GM19438 (cell line): ENCODE results near the gene INAVA.
"Not testable (repeated sequence)": the region's sequence is repeated elsewhere in the genome, so short reads cannot be mapped to it uniquely, and the experiment has no call there.

ENCODE experiments used
- ATAC-seq: cut with Tn5 transposase; IDR thresholded peaks from one replicate; pipeline ENCODE4 v1.9.1; 2021; ENCODE audit warnings: low read depth; ENCODE audit not compliant: unreplicated experiment

Gene INAVA

GRCh38 chr1:200896531-200897196 lies 2.0 kb downstream of the INAVA start:
- no peak for ATAC-seq

DNA sequence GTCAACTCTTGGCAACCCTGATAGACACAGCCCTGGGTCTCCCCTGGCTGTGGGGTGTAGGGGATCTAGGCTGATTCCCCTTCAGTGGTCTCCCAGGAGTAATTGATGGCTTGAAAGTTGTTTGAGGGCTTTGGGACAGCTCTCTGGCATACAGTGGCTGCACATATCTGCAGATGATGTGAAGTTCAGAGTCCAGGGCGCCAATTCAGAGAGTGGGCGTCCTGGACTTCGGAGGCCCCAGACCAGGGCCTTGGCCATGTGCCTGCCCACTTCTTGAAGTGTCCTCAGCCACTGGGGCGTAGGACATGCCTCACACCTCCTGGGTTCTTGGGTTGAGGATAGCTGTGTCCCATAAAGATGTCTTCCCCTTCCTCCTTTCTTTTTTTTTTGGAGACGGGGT lies 2.6 kb downstream of the INAVA start:
- ATAC-seq, result no peak

DNA sequence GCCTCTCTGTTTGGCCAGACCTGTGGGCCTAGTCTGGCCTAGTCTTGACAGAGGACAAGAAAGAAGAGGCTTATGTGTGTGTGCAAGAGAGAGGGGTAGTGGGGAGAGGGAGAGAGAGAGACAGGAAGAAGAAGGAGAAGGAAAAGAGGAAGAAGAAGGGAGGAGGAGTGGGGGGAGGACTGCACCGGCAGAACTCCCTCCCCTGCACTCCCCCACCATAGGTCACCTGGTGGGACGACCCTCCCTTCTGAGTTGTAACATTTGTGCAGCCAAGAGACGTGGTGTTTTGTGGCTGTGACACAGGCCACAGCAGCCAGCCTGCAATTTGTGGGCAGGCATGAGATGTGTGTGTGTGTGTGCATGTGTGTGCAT lies 4.3 kb downstream of the INAVA start:
- no peak for ATAC-seq

DNA sequence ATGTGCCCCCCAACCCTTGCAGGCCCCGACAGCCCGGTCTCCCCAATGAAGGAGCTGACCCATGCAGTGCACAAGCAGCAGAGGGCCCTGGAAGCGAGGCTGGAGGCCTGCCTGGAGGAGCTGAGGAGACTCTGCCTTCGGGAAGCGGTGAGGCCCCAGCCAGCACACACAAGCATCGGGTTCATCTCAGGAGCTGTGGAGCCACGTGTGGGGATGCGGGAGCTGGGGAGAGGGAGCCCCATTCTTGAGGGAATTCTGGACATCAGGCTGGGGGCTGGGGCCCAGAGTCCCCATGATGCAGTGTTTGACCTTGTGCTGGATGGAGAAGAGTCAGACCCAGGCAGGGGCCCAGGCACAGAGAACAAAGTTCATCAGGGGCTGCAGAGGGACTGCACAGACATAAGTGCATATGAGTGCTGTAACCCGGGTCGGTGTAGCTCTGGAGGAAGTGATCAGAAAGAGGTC lies 4.8 kb downstream of the INAVA start:
- no peak for ATAC-seq

DNA sequence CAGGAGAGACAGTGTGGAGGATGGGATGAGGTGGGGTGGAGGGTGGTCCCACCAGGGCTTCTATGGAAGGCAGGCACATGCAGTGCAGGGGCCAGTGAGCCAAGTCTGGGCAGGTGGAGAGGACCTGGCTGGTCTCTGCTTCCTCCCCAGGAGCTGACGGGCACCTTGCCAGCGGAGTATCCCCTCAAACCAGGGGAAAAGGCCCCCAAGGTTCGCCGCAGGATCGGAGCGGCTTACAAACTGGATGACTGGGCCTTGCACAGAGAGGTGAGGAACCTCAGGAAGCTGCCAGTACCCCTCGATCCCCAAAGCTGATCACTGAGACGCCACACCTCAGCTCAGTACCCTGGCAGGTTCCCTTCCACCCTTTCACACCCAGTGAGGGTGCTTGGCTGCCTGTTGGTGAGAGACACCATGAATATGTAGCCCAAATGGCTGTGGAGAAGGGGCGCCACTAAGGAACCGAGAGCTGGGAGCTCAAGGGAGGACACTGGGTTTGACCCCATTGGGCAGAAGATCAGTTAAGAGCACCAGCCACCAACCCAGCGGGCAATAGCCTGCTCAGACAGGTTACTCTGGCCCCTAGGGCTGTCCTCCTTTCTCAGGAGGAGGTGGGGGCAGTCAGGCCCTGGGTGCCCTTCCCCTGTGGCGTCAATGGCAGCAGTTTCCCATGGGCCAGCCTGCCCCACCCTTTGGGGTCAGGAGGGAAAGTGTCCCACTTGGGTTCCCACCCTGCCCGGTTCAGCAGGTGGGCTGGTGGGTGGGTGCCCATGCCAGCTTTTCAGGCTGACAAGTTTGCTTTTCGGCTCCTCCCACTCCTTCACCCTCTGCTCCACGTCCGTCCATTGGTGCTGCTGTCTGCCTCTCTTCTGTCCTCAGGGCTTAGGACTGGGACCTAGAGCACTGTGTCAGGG lies 5.5 kb downstream of the INAVA start:
- ATAC-seq, result no peak

GRCh38 chr1:200900877-200901276 lies 6.2 kb downstream of the INAVA start:
- no peak for ATAC-seq

DNA sequence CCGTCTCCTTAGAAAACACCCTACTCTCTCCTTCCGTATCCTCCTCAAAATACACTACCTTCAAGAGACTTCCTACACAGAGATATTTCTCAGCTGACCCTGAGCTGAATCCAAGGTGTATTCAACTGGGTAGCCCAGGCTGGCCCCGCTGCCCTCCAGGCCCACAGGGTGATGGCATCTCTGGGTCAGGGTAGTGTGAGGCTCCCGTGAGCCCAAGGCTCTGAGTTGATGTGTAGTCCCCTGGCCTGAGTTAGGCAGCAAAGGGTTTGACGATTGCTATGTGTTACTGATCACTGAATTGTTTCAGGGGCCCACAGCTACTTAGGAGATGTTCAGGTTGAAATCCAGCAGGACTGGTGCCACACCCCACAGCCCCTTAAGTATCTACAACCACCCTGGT lies 6.7 kb downstream of the INAVA start:
- no peak for ATAC-seq

DNA sequence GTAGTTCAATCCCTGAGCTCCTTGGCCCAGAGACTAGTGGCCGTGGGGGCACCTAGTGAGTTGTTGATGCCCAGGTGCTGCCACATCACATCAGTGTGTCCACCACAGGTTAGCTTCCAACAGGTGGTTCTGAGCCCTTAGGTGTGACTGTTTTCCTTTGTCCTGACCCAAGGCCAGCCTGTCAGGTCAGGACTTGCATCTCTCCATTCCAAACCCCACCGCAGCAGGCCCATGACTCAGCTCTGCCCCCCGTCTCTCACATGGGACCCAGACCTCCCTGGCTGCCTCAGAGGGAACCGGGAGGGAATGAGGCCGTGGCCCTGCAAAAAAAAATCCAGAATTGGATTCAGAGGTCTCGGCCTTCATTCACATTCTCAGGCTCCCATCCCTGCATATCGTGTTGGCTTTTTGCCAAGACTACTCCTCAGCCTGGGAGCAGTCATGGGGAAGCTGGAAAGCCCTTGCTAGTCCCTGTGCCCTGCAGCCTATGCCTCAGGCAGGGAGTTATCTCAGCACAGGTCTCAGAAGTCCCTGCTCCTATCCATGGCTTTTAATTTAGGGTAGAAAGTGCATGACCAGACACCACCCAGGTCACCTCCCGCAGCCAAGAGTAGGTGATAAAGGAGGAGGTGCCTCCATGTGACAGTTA lies 7.2 kb downstream of the INAVA start:
- no peak for ATAC-seq

GRCh38 chr1:200903793-200904192 lies 9.1 kb downstream of the INAVA start:
- ATAC-seq, result no peak

DNA sequence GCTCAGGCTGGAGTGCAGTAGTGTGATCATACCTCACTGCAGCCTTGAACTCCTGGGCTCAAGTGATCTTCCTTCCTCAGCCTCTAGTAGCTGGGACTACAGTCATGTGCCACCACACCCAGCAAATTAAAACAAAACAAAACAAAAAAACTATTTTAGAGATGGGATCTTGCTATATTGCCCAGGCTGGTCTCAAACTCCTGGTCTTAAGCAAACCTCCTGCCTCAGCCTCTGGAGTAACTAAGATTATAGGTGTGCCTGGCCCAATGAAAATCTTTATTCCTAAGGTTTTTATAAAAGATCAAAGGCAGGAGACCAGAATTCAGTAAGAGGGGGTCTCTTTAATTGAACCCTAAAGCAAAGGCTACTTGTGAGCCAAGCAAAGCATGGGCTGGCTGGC lies 10.1 kb downstream of the INAVA start:
- ATAC-seq, result no peak

GRCh38 chr1:200905411-200906052 lies 10.8 kb downstream of the INAVA start:
- no peak for ATAC-seq

- no peak for ATAC-seq
These were observed 11.8 kb downstream of the INAVA start for GRCh38 chr1:200906491-200906890.

GRCh38 chr1:200907611-200908097 lies 13.0 kb downstream of the INAVA start:
- ATAC-seq, result peak; percentile 35

DNA sequence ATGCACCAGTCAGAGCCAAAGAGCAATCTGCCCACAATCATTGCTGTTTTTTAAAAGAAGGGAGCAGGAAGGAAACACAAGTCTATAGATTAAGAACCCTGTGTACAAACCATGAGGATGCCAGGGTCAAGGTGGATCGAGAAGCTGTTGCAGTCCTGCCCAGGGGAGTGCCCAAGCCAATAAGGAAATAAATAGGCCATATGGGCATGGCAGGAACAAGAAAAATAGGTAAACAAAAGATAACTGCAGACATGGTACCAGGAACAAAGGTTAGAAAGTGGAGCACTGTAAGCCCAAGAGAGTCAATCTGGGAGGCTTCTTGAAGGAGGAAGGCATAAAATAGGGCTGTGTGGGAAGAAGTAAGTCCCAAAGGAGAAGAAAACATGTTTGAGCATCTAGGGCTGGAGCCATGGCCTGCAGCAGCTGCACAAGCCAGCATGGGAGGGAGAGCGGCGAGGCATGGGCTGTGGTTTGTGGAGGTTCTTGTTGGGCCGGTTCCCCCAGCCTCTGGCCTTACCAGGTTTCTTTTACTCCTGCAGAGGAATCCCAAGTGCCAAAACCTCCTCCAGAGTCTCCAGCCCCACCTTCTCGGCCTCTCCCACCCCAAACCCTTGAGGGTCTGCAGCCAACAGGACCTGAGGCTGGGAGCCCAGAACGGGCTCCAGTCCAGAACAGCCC lies 13.6 kb downstream of the INAVA start:
- no peak for ATAC-seq

DNA sequence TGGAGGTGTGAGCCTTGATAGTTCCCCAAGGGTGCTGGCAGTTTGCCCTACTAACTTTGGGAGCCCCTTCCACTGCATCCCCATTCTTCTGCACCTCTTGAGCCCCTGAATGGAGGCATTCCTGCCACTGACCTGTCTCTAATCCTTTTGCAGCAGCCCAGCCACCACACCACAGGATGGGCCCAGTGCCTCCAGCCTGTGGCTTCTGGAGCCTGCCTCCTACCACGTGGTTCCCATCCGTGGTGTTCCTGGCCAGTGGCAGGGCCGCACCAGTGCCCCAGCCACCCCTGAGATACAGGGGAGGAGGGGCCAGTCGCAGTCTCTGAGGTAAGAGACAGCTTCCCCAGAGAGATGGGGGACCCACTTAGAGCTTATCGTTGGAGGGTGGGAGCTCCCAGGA lies 14.4 kb downstream of the INAVA start:
- peak; percentile 41 for ATAC-seq

DNA sequence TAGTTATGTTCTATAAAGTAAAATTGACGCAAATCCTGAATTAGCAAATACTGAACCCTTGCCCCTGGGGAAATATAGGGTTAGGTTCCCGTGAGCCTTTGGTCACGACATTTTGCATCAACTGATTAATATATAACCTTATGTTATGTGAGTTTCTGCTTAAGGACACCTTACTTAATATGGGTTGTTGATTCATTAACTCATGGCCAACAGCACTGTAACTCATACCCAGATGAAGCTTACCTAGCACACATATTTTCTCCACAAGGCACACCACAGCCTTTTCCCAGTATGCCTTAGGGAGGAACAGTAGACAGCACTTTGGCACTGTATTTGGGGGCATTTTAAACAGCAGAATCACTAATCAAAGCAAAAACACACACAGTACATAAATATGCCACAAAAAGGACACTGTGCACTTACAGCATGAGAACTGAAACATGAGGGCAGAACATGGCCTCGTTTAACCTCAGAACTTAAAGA lies 15.1 kb downstream of the INAVA start:
- peak; percentile 57 for ATAC-seq

GRCh38 chr1:200911361-200911760 lies 16.7 kb downstream of the INAVA start:
- no peak for ATAC-seq

GRCh38 chr1:200911936-200912335 lies 17.2 kb downstream of the INAVA start:
- ATAC-seq, result not testable (repeated sequence)

DNA sequence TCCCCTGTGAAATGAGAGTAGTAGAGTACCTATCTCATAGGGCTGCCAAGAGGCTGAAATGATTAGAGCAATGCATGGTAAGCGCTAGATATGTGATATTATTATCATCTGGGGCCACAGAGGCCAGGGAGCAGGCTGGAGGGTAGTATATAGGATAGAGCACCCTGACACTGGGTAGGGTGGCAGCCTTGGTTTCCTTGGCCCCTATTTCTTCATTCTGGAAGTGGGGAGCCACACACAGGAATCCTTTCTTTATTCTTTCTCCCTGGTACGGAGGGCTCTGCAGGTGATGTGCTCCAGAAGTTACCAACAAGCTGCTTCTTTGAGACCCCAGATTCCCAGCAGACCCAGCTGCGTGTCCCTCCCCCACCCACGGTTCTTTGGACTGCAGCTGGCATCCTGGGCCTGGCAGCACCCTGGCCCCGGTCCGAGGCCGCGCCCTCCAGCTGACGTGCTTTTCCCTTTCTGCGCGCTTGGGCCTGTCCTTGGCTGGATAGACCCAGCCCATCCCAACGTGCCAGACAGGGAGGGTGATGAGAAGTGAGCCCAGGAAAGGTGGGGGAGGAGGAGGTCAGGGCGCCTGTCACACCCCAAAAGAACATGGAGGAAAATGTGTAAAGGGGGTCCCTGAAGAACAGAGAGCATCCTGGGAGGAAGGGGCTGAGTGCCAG lies 18.2 kb downstream of the INAVA start:
- ATAC-seq, result no peak
